Kidney epithelial cell (primary cell): ENCODE measurements around the gene PAQR9. TPM values are rescaled to one million over a fixed set of nuclear protein-coding genes. Genes with fewer than 3 reads are reported as not detected.
A peak's percentile ranks its signal among the peaks of the same experiment; 100 is the strongest.

ENCODE experiments used
- DNase-seq: peaks from one replicate; pipeline ENCODE4 v3.0.0-alpha.2; 2010; ENCODE audit warnings: low read depth
- H3K27me3 ChIP-seq: 2 replicates; pipeline ENCODE4 v1.6.0; 2011; ENCODE audit warnings: low read length; ENCODE audit not compliant: control insufficient read depth, insufficient read depth
- H3K36me3 ChIP-seq: 2 replicates; pipeline ENCODE4 v1.5.1; 2011; ENCODE audit warnings: low read length; ENCODE audit not compliant: control insufficient read depth, insufficient read depth
- H3K4me3 ChIP-seq: 2 replicates; pipeline ENCODE4 v1.5.1; 2011; ENCODE audit warnings: low read depth, mild to moderate bottlenecking, control low read depth, low read length
- total RNA-seq: library from RNA; depleted of rRNA; stranded (reverse); fragments of >200 nt; gene quantifications from 2 replicates; pipeline ENCODE4 v1.2.3, GENCODE V29; 2015
- TF ChIP-seq, protein P1 (sequence below): IDR thresholded peaks from 2 replicates; pipeline ENCODE4 v1.5.1; 2011; ENCODE audit warnings: mild to moderate bottlenecking, moderate library complexity, low read length, control low read depth, inconsistent platforms; ENCODE audit not compliant: insufficient read depth, poor library complexity, severe bottlenecking

Gene PAQR9
- total RNA-seq, 1 donor from 2014 or later, result 0.08 TPM

- TF ChIP-seq, protein P1, sequence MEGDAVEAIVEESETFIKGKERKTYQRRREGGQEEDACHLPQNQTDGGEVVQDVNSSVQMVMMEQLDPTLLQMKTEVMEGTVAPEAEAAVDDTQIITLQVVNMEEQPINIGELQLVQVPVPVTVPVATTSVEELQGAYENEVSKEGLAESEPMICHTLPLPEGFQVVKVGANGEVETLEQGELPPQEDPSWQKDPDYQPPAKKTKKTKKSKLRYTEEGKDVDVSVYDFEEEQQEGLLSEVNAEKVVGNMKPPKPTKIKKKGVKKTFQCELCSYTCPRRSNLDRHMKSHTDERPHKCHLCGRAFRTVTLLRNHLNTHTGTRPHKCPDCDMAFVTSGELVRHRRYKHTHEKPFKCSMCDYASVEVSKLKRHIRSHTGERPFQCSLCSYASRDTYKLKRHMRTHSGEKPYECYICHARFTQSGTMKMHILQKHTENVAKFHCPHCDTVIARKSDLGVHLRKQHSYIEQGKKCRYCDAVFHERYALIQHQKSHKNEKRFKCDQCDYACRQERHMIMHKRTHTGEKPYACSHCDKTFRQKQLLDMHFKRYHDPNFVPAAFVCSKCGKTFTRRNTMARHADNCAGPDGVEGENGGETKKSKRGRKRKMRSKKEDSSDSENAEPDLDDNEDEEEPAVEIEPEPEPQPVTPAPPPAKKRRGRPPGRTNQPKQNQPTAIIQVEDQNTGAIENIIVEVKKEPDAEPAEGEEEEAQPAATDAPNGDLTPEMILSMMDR, result no peak
- Histone ChIP-seq H3K4me3 (no peak overlapping the region), H3K27me3 (no peaks in the 10 kb centered on the region), H3K36me3 (no peaks in the 10 kb centered on the region)
- no peak for DNase-seq
Observed at GRCh38 chr3:142931222-142931621, 32.3 kb downstream of the PAQR9 start.

GRCh38 chr3:142930463-142930862 lies 33.0 kb downstream of the PAQR9 start:
- Histone ChIP-seq H3K27me3 (no peaks in the 10 kb centered on the region), H3K36me3 (no peaks in the 10 kb centered on the region), H3K4me3 (no peak overlapping the region)
- DNase-seq, result no peak
- TF ChIP-seq, protein P1, result no peak

DNA sequence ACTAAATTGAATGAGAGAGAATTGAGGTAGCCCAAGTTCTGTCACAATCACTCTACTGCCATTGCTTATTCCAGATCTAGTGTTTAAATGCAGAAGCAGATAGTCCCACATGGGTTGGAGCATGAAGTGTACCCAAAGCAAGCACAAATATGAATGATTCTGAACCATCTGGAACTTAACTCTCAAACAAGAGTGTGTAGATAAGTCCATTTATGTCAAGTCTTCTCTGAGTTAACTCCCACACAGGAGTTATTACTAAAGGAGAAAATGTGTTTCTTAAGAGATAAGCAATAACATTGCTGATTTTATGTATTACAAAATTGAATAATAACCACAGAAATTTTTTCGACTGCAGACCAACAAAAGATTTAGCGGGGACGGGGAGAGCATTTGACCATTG lies 33.6 kb downstream of the PAQR9 start:
- TF ChIP-seq, protein P1, result no peak

DNA sequence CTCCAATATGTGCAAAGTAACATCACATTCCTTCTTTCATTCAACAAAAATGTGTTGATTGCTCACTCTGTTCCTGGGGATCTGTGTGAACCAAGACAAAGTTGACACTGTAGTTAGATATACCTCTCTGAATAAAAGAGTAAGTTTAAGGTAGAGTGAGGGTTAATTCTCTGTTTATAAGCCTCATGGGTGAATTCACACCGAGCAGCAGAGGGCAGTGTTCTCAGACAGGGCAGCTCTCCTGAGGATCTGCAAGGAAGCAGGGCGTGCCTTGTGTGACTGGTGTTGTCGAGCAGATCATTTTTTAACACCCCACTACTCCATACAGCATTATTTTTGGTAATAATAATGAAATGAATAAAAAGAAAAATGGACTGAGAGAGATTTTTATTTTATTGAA lies 34.4 kb downstream of the PAQR9 start:
- Histone ChIP-seq H3K36me3 (no peaks in the 10 kb centered on the region), H3K4me3 (no peak overlapping the region), H3K27me3 (no peaks in the 10 kb centered on the region)
- DNase-seq, result no peak
- TF ChIP-seq, protein P1, result peak; percentile 49

More for the DNA sequence above, 33.6 kb downstream of the PAQR9 start:
- DNase-seq, result no peak
- Histone ChIP-seq H3K27me3 (no peaks in the 10 kb centered on the region), H3K36me3 (no peaks in the 10 kb centered on the region), H3K4me3 (no peak overlapping the region)

- no peak overlapping the region for H3K4me3 ChIP-seq
- DNase-seq, result no peak
- TF ChIP-seq, protein P1, result no peak
- no peaks in the 10 kb centered on the region for H3K36me3 ChIP-seq
- H3K27me3 ChIP-seq, result no peaks in the 10 kb centered on the region
Observed at GRCh38 chr3:142926368-142926944, 37.0 kb downstream of the PAQR9 start.

- no peak for DNase-seq
- Histone ChIP-seq H3K36me3 (no peaks in the 10 kb centered on the region), H3K4me3 (no peak overlapping the region), H3K27me3 (no peaks in the 10 kb centered on the region)
- TF ChIP-seq, protein P1, result no peak
Observed at GRCh38 chr3:142925140-142925539, 38.3 kb downstream of the PAQR9 start.
